Vagina (tissue), 2 donors: ENCODE results near the gene SRRD.

Experiments used
- CTCF ChIP-seq, 3 experiments: fragments of 450-650 bp in 2 of 3; fragments of 200-600 bp in 1 of 3; sonication (generic) in 1 of 3; IDR thresholded peaks; one replicate each; pipeline ENCODE4 v1.5.1; 2017 to 2019; ENCODE audit warnings: antibody characterized with exemption in 3 of 3, mild to moderate bottlenecking in 2 of 3, moderate library complexity in 2 of 3
- POLR2A ChIP-seq, 2 donors: fragments of 450-650 bp; IDR thresholded peaks; one replicate each; pipeline ENCODE4 v1.6.1; 2017; ENCODE audit warnings: antibody characterized with exemption in 2 of 2, mild to moderate bottlenecking in 2 of 2, moderate library complexity in 2 of 2

- TF ChIP-seq CTCF (IDR thresholded peaks at IDR 0.05) = no peak
- no peak for TF ChIP-seq POLR2A (IDR thresholded peaks at IDR 0.05)
These were observed 6.3 kb upstream of the SRRD start for GRCh38 chr22:26477341-26477731.
